Smooth muscle cell (in vitro differentiated cells): ENCODE measurements around the gene SLIT3. TPM values are rescaled to one million over a fixed set of nuclear protein-coding genes. Genes with fewer than 3 reads are reported as not detected.
"Not testable (repeated sequence)": the region's sequence is repeated elsewhere in the genome, so short reads cannot be mapped to it uniquely, and the experiment has no call there.

Experiments
- DNase-seq: peaks from one replicate; lab custom pipeline; 2025; ENCODE audit not compliant: unreplicated experiment; lab: John Stamatoyannopoulos, UW
- H2AFZ ChIP-seq: fragments of 200-600 bp; sonication (generic); 2 replicates; pipeline ENCODE4 v1.6.0; 2016; ENCODE audit warnings: antibody characterized with exemption, low read depth, mild to moderate bottlenecking
- H3F3A ChIP-seq: fragments of 200-600 bp; sonication (generic); 2 replicates; pipeline ENCODE4 v1.6.0; 2017; ENCODE audit warnings: antibody characterized with exemption, low read depth
- H3K27ac ChIP-seq: fragments of 200-600 bp; sonication (generic); 2 replicates; pipeline ENCODE4 v1.5.1; 2016; ENCODE audit warnings: low read depth, mild to moderate bottlenecking
- H3K27me3 ChIP-seq: fragments of 200-600 bp; sonication (generic); 2 replicates; pipeline ENCODE4 v1.6.1; 2016; ENCODE audit warnings: low read depth, mild to moderate bottlenecking
- H3K36me3 ChIP-seq: fragments of 200-600 bp; sonication (generic); 2 replicates; pipeline ENCODE4 v1.5.1; 2016; ENCODE audit warnings: low read depth
- H3K4me1 ChIP-seq: fragments of 200-600 bp; sonication (generic); 2 replicates; pipeline ENCODE4 v1.5.1; 2016; ENCODE audit warnings: low read depth
- H3K4me2 ChIP-seq: fragments of 200-600 bp; sonication (generic); 2 replicates; pipeline ENCODE4 v1.6.0; 2016; ENCODE audit warnings: mild to moderate bottlenecking
- H3K4me3 ChIP-seq: fragments of 200-600 bp; sonication (generic); 2 replicates; pipeline ENCODE4 v1.5.1; 2016; ENCODE audit warnings: mild to moderate bottlenecking
- H3K79me2 ChIP-seq: fragments of 200-600 bp; sonication (generic); 2 replicates; pipeline ENCODE4 v1.6.0; 2016; ENCODE audit warnings: low read depth, mild to moderate bottlenecking
- H3K9ac ChIP-seq: fragments of 200-600 bp; sonication (generic); 2 replicates; pipeline ENCODE4 v1.6.0; 2016; ENCODE audit warnings: low read depth
- H3K9me3 ChIP-seq: fragments of 200-600 bp; sonication (generic); replicated peaks from 2 replicates; pipeline ENCODE4 v1.5.1; 2016; ENCODE audit warnings: low read depth
- H4K20me1 ChIP-seq: fragments of 200-600 bp; sonication (generic); 2 replicates; pipeline ENCODE4 v1.6.0; 2016; ENCODE audit warnings: low read depth
- WGBS: methylation state at CpG from one replicate; pipeline ENCODE4 v1.1.7; 2016; ENCODE audit warnings: low lambda C conversion rate; 5-methylcytosine and 5-hydroxymethylcytosine counted together
- polyA plus RNA-seq: library from polyadenylated mRNA; unstranded; fragments of >200 nt; fragmentation: Nextera tagmentation; extraction: Ambion mirVana; gene quantifications from 2 replicates; pipeline ENCODE4 v1.2.1, GENCODE V29; 2016
- total RNA-seq: library from RNA; depleted of rRNA; stranded (reverse); fragments of >200 nt; gene quantifications from 2 replicates; pipeline ENCODE4 v1.2.3, GENCODE V29; 2014
- TF ChIP-seq, protein P1 (sequence below): fragments of 200-600 bp; sonication (generic); IDR thresholded peaks from 2 replicates; pipeline ENCODE4 v1.5.1; 2017; ENCODE audit warnings: borderline replicate concordance, mild to moderate bottlenecking, antibody characterized with exemption; ENCODE audit not compliant: insufficient read depth, poor library complexity, severe bottlenecking

SLIT3 gene
- total and polyA plus RNA-seq, 2 experiments from 2014 or later = 25.4 to 29.5 TPM

DNA sequence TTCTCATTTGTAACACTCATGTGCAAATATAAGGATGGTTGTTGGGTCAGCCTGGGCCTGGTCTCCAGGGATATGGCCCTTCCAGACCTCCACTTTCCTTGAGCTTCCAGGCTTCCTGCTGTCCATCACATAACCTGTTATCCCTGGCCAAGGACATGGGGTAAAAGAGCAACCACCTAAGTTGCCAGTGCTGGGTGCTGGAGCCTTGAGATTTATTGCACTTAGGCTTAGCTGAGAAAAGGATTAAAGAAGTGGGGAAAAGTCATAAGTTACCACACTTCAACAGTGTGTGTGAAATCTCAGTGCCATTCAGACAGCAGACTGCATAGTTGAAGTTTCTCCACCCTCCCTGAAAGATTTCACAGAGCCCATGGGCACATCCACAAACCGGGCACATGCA lies 663.1 kb downstream of the SLIT3 start:
- Histone ChIP-seq H3K9me3 (no peaks in the 10 kb centered on the region), H3K36me3 (no peaks in the 10 kb centered on the region), H3K9ac (no peak overlapping the region), H3F3A (no peaks in the 10 kb centered on the region), H3K27ac (no peak overlapping the region), H3K79me2 (no peaks in the 10 kb centered on the region), H2AFZ (no peak overlapping the region), H3K4me1 (no peaks in the 10 kb centered on the region), H3K27me3 (no peaks in the 10 kb centered on the region), H3K4me2 (no peak overlapping the region), H4K20me1 (no peaks in the 10 kb centered on the region), H3K4me3 (no peak overlapping the region)
- DNase-seq = no peak
- TF ChIP-seq, protein P1, sequence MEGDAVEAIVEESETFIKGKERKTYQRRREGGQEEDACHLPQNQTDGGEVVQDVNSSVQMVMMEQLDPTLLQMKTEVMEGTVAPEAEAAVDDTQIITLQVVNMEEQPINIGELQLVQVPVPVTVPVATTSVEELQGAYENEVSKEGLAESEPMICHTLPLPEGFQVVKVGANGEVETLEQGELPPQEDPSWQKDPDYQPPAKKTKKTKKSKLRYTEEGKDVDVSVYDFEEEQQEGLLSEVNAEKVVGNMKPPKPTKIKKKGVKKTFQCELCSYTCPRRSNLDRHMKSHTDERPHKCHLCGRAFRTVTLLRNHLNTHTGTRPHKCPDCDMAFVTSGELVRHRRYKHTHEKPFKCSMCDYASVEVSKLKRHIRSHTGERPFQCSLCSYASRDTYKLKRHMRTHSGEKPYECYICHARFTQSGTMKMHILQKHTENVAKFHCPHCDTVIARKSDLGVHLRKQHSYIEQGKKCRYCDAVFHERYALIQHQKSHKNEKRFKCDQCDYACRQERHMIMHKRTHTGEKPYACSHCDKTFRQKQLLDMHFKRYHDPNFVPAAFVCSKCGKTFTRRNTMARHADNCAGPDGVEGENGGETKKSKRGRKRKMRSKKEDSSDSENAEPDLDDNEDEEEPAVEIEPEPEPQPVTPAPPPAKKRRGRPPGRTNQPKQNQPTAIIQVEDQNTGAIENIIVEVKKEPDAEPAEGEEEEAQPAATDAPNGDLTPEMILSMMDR = no peak
- 85% methylated on average over 1 of the region's 1 CpG for WGBS

DNA sequence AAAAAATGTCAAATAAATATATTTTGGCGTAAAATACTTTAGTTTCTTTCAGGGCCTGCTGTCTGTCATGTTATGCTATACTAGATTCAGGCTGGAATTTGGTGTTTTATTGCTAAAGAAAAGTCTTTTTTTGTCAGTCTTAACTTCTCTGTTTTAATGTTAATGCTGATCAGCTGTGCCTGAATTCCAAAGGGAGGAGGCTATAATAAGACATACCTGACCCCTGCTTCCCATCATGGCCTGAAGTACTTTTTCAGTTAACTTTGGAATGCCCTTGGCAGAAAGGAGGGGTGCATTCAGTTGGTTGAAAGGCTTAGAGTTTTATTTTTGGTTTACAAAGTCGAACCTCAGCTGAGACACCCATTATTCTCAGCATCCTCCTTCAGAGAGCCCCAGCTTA lies 663.7 kb downstream of the SLIT3 start:
- H3K4me3 ChIP-seq = no peak overlapping the region
- no peak overlapping the region for H3K4me2 ChIP-seq
- H3K4me1 ChIP-seq = no peaks in the 10 kb centered on the region
- 93% methylated on average over 2 of the region's 2 CpGs for WGBS
- H3F3A ChIP-seq = no peaks in the 10 kb centered on the region
- H3K9me3 ChIP-seq = no peaks in the 10 kb centered on the region
- DNase-seq = no peak
- no peaks in the 10 kb centered on the region for H4K20me1 ChIP-seq
- no peak overlapping the region for H2AFZ ChIP-seq
- no peak overlapping the region for H3K27ac ChIP-seq
- no peaks in the 10 kb centered on the region for H3K79me2 ChIP-seq
- no peaks in the 10 kb centered on the region for H3K27me3 ChIP-seq
- H3K36me3 ChIP-seq = no peaks in the 10 kb centered on the region
- TF ChIP-seq, protein P1 = no peak
- H3K9ac ChIP-seq = no peak overlapping the region

DNA sequence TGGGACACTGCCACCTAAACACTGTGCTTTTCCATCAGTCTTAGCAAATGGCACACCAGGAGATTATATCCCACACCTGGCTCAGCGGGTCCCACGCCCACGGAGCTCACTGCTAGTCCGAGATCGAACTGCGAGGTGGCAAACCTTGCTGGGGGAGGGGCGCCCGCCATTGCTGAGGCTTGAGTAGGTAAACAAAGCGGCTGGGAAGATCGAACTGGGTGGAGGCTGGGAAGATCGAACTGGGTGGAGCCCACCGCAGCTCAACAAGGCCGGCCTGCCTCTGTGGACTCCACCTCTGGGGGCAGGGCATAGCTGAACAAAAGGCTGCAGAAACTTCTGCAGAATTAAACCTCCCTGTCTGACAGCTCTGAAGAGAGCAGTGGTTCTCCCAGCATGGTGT lies 670.0 kb downstream of the SLIT3 start:
- not testable (repeated sequence) for H3K4me2 ChIP-seq, H3K4me3 ChIP-seq, H3K9me3 ChIP-seq, H4K20me1 ChIP-seq, H3K9ac ChIP-seq, H3K27me3 ChIP-seq, H3F3A ChIP-seq, H2AFZ ChIP-seq, H3K27ac ChIP-seq, H3K79me2 ChIP-seq, H3K4me1 ChIP-seq, DNase-seq, H3K36me3 ChIP-seq
- WGBS = 95% methylated on average over 13 of the region's 13 CpGs

DNA sequence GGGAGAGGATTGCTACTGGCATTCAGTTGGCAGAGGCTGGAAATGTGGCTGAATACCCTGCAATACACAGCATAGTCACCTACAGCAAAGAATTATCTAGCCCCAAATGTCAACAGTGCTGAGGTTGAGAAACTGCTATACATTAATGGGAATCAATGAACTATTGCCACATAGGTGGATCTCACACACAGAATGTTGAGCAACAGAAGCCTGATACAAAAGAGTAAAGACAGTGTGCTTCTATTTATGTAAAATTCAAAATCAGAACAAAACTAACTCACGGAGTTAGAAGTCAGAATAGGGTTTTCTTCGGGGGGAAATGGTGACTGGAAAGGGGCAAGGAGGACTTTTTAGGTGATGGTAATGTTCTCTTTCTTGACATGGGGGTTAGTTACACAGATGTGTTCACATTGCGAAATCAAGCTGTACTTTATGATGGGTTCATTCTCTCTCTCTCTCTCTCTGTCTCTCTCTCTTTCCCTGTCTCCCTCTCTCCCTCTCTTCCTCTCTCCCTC lies 676.0 kb downstream of the SLIT3 start:
- WGBS = 90% methylated on average over 3 of the region's 3 CpGs
- TF ChIP-seq, protein P1 = no peak
- Histone ChIP-seq H3K4me1 (no peaks in the 10 kb centered on the region), H3K27ac (no peak overlapping the region), H4K20me1 (no peaks in the 10 kb centered on the region), H3K4me2 (no peak overlapping the region), H3F3A (no peaks in the 10 kb centered on the region), H3K4me3 (no peak overlapping the region), H3K9ac (no peak overlapping the region), H3K27me3 (no peaks in the 10 kb centered on the region), H3K36me3 (no peaks in the 10 kb centered on the region), H2AFZ (no peak overlapping the region), H3K79me2 (no peaks in the 10 kb centered on the region), H3K9me3 (no peaks in the 10 kb centered on the region)
- no peak for DNase-seq
